Activated CD8-positive, alpha-beta T cell treated with anti-CD3 and anti-CD28 coated beads for 36 hours (primary cell): ENCODE results near the gene TIMM17B. TPM values are rescaled to one million over a fixed set of nuclear protein-coding genes. Genes with fewer than 3 reads are reported as not detected.

Source experiments
- ATAC-seq: fragments of 200-7000 bp; cut with Tn5 transposase; one replicate; pipeline ENCODE4 v1.10.0; 2021; ENCODE audit warnings: mild to moderate bottlenecking, moderate library complexity
- CTCF ChIA-PET: fragments of 350-600 bp; sonication (Branson Sonifier 250); formaldehyde crosslinking; loops from one replicate; lab custom pipeline; 2021; ENCODE audit warnings: antibody characterized with exemption; lab: Charles Lee
- POLR2A ChIA-PET: fragments of 350-600 bp; sonication (Branson Sonifier 250); formaldehyde crosslinking; loops from one replicate; lab custom pipeline; 2021; ENCODE audit warnings: antibody characterized with exemption; lab: Charles Lee
- DNase-seq: peaks from one replicate; pipeline ENCODE4 v3.0.0-alpha.2; 2020
- H3K27ac Mint-ChIP-seq: one replicate; pipeline ENCODE4 v1.8.0; 2021; ENCODE audit warnings: mild to moderate bottlenecking, mixed read lengths
- H3K27me3 Mint-ChIP-seq: one replicate; pipeline ENCODE4 v1.8.0; 2021; ENCODE audit warnings: mixed read lengths
- H3K36me3 Mint-ChIP-seq: one replicate; pipeline ENCODE4 v1.8.0; 2021; ENCODE audit warnings: low read depth, mixed read lengths
- H3K4me1 Mint-ChIP-seq: one replicate; pipeline ENCODE4 v1.8.0; 2021; ENCODE audit warnings: low read depth, mixed read lengths
- H3K4me3 Mint-ChIP-seq: one replicate; pipeline ENCODE4 v1.8.0; 2021; ENCODE audit warnings: mild to moderate bottlenecking, moderate library complexity, mixed read lengths
- H3K9me3 Mint-ChIP-seq: one replicate; pipeline ENCODE4 v1.8.0; 2021; ENCODE audit warnings: mixed read lengths
- CTCF ChIP-seq: fragments of 200-600 bp; IDR thresholded peaks from one replicate; pipeline ENCODE4 v1.8.0; 2022; ENCODE audit warnings: antibody characterized with exemption, mild to moderate bottlenecking
- intact Hi-C: fragments of 100-400 bp; cut with micrococcal nuclease; formaldehyde crosslinking; loops from one replicate; pipeline ENCODE4 v1.10.0; 2022
- total RNA-seq, 2 experiments: library from RNA; stranded (reverse); gene quantifications; one replicate each; pipeline ENCODE4 v1.2.3, GENCODE V29; 2021

The TIMM17B gene
- total RNA-seq, 2 experiments from 2014 or later, result 50.1 to 52.2 TPM

GRCh38 chrX:48919360-48919841 lies 21.8 kb upstream of the TIMM17B start:
- ChIA-PET CTCF (interaction anchor here (0.6 to 1.0 kb wide), 3 partner anchors 15 to 35 kb away, joined by 3 to 4 read pairs (median 4); no protein-coding TSS in a partner anchor), POLR2A (interaction anchor here (0.6 to 8.2 kb wide), 7 partner anchors 9 to 318 kb away, joined by 3 to 172 read pairs (median 4); partner anchors contain the start of gene OTUD5)
- Mint-ChIP-seq H3K27me3 (no peaks in the 10 kb centered on the region), H3K36me3 (peaks cover 66% of the 10 kb centered on the region), H3K4me1 (peaks cover 42% of the 10 kb centered on the region), H3K27ac (peak overlapping the region; percentile 98), H3K9me3 (no peaks in the 10 kb centered on the region), H3K4me3 (peak overlapping the region; percentile 96)
- no peak for TF ChIP-seq CTCF
- intact Hi-C loops, result loop anchor here (1.0 kb wide), 1 partner anchor 18 kb away; no protein-coding TSS in a partner anchor
- DNase-seq, result peak; percentile 71
- peak; percentile 40 for ATAC-seq

- Mint-ChIP-seq H3K27me3 (no peaks in the 10 kb centered on the region), H3K36me3 (peaks cover 66% of the 10 kb centered on the region), H3K9me3 (no peaks in the 10 kb centered on the region), H3K27ac (peak within 1 kb of the TSS; percentile 98), H3K4me1 (peaks cover 43% of the 10 kb centered on the region), H3K4me3 (peak within 1 kb of the TSS; percentile 96)
- TF ChIP-seq CTCF, result no peak
- CTCF ChIA-PET, result interaction anchor here (0.6 to 1.0 kb wide), 3 partner anchors 16 to 36 kb away, joined by 3 to 4 read pairs (median 4); no protein-coding TSS in a partner anchor
- intact Hi-C loops, result loop anchor here (1.0 kb wide), 1 partner anchor 19 kb away; no protein-coding TSS in a partner anchor
- POLR2A ChIA-PET, result interaction anchor here (0.6 to 8.2 kb wide), 7 partner anchors 9 to 317 kb away, joined by 3 to 172 read pairs (median 4); partner anchors contain the start of gene OTUD5
- ATAC-seq, result peak; percentile 69
- peak; percentile 94 for DNase-seq
These were observed 21.2 kb upstream of the TIMM17B start, which contains the start of gene PIM2 for GRCh38 chrX:48918643-48919340. Gene PIM2 (minus strand): TSS chrX:48919024. CDS start chrX:48918834, 190 bp downstream.

GRCh38 chrX:48918301-48918642 lies 20.7 kb upstream of the TIMM17B start:
- ATAC-seq (no peak), DNase-seq (peak; percentile 4)
- H3K9me3 Mint-ChIP-seq, result no peaks in the 10 kb centered on the region
- H3K27ac Mint-ChIP-seq, result peak overlapping the region; percentile 98
- POLR2A ChIA-PET, result interaction anchor here (1.0 to 8.2 kb wide), 2 partner anchors 20 to 21 kb away, joined by 3 to 172 read pairs; no protein-coding TSS in a partner anchor
- H3K36me3 Mint-ChIP-seq, result peaks cover 69% of the 10 kb centered on the region
- no peak for TF ChIP-seq CTCF
- no peaks in the 10 kb centered on the region for H3K27me3 Mint-ChIP-seq
- intact Hi-C loops, result no loop called here
- peaks cover 46% of the 10 kb centered on the region for H3K4me1 Mint-ChIP-seq
- CTCF ChIA-PET, result no interaction called here
- H3K4me3 Mint-ChIP-seq, result peak overlapping the region; percentile 96

- POLR2A ChIA-PET, result interaction anchor here (0.5 to 8.2 kb wide), 6 partner anchors 19 to 142 kb away, joined by 3 to 176 read pairs (median 9); partner anchors contain the start of gene OTUD5
- H3K36me3 Mint-ChIP-seq, result peaks cover 73% of the 10 kb centered on the region
- intact Hi-C loops, result no loop called here
- peak overlapping the region; percentile 98 for H3K27ac Mint-ChIP-seq
- peak; percentile 94 for DNase-seq
- CTCF ChIA-PET, result interaction anchor here (1.1 to 1.3 kb wide), 2 partner anchors 21 to 22 kb away, joined by 3 to 5 read pairs; no protein-coding TSS in a partner anchor
- TF ChIP-seq CTCF, result peak; percentile 83
- peak; percentile 46 for ATAC-seq
- H3K27me3 Mint-ChIP-seq, result no peaks in the 10 kb centered on the region
- H3K4me1 Mint-ChIP-seq, result peaks cover 44% of the 10 kb centered on the region
- H3K4me3 Mint-ChIP-seq, result peak overlapping the region; percentile 96
- H3K9me3 Mint-ChIP-seq, result no peaks in the 10 kb centered on the region
These were observed 19.8 kb upstream of the TIMM17B start for GRCh38 chrX:48917139-48918001.
